MV-4-11 (cell line): ENCODE measurements around the gene LYRM9.
"Not testable (repeated sequence)": the region's sequence is repeated elsewhere in the genome, so short reads cannot be mapped to it uniquely, and the experiment has no call there.

Experiments used
- DNase-seq: peaks from one replicate; lab custom pipeline; 2025; lab: John Stamatoyannopoulos, UW

LYRM9 gene

DNA sequence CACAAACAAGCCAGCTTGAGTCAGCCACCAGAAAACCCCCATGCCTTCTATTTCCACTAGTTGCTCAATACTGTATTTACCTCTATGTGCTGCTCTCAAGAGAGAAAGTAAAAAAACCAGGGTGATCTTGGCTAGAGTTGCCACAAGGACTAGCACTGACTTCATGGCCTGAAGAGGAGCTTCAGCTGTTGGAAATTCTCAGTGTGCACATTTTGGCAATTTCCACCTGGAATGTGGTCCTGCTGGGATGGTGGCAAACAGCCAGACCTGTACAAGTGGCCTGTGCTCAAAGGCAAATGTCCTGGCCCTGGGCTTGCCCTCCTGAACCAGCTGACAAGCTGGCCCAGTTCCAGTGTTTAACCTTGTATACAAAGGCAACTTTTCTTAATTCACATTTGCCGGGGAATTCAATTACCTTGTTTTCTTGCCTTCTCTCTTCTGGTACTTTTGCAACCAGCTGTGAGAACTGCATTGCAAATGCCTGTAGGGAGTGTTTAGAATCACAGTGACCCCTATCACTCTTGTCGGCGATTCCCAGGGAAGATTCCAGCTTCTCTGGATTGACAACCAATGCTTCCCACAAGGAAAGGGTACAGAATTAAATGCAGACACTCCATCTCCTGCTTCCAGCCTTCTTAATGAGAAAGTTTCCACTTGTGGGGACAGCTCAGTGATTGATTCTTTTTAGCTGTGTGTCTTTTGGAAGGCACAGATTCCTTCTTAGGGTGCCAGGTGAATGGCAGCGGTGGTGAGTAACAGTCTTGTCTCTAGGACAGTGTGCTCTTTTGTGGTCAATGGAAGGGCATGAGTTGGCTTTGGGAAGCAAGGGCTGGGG lies 53.4 kb downstream of the LYRM9 start:
- not testable (repeated sequence) for DNase-seq

DNA sequence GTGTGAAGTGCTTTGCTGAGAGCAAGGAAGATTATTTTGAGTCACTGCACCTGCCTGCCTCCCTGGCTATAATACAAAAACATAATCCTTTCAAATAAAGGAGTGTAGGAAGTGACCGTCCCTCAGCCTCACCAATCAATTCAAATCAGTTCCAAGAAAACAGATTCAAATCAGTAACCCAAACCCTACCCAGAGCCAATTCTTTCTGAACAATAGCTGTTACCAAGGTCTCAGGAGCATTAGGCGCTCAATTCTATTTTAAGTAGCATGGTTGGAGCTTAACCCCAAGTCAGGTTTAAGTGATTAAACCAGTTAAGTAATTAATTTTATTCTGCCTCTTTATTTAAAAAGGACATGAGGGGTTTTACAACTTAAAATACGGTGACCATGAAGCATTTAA lies 54.6 kb downstream of the LYRM9 start:
- not testable (repeated sequence) for DNase-seq

DNA sequence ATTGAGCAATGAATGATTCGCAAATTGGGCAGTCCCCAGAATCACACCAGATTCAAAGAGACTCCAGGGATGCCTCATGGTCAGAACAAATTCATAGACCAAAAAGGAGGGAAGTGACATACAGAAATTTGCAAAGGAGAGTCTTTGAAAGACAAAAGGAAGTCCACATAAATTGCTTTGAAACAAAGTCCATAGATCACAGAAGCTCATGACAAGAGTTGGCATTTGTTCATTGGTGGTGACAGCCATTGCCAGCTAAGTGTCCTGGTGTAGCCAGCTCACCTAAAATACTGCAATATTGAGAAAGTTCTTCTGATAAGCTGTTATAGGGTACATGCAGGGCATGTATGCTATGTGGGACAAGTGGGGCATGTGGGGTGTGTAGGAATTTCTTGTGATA lies 55.4 kb downstream of the LYRM9 start:
- DNase-seq: not testable (repeated sequence)

DNA sequence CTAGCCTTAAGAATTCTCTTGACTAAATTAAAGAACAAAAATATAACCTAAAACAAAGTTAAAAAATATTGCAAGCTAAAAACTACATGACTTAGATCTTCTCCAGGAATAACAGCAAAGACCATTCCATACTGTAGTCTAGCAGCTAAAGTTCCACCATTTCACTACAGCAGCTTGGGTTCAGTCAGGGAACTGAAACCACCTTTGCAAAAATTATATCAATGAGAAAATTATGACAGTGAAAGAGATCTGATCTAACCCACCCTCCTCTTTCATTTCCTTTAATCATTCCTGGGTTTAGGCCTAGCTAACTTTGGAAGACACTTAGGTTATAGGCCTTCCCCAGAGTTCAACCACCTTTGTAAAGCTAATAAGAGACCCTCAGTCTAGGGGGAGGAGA lies 56.5 kb downstream of the LYRM9 start:
- peak; percentile 11 for DNase-seq

DNA sequence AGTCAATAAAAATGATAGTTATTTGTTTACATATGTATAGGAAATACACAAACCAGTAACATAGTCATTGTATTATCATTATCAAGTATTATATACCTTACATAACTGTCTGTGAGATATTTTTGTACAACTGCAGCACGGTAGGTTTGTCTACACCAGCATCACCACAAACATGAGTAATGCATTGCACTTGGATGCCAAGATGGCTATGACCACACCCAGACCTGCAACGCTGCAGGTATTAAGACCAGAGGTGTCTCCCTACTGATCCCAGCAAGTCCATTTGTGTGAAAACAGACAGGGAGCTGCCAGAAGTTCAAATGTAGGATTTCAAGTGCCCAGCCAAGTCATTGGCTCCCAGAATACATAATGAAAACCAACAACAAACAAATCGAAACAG lies 58.6 kb downstream of the LYRM9 start:
- no peak for DNase-seq

DNA sequence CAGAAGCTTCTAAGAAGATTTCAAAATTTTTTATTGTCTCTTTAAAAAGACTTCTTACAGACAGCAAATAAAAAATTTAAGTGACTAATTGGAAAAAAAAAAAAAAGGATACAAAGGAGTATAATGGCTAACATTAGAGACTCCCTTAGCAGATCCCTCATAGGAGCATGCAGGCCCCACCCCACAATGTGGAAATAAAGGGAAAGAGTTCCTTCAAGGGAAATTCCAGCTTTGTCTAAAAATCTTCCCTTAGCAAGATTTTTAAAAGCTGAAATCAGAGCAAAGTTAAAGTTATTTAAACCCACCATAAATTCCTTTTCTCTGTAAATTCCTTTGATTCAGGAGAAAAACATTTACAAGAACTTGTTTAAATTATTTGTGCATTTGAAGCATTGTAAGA lies 60.3 kb downstream of the LYRM9 start:
- no peak for DNase-seq

DNA sequence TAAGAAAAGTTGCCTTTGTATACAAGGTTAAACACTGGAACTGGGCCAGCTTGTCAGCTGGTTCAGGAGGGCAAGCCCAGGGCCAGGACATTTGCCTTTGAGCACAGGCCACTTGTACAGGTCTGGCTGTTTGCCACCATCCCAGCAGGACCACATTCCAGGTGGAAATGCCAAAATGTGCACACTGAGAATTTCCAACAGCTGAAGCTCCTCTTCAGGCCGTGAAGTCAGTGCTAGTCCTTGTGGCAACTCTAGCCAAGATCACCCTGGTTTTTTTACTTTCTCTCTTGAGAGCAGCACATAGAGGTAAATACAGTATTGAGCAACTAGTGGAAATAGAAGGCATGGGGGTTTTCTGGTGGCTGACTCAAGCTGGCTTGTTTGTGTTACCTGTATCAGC lies 63.3 kb downstream of the LYRM9 start:
- DNase-seq: not testable (repeated sequence)

DNA sequence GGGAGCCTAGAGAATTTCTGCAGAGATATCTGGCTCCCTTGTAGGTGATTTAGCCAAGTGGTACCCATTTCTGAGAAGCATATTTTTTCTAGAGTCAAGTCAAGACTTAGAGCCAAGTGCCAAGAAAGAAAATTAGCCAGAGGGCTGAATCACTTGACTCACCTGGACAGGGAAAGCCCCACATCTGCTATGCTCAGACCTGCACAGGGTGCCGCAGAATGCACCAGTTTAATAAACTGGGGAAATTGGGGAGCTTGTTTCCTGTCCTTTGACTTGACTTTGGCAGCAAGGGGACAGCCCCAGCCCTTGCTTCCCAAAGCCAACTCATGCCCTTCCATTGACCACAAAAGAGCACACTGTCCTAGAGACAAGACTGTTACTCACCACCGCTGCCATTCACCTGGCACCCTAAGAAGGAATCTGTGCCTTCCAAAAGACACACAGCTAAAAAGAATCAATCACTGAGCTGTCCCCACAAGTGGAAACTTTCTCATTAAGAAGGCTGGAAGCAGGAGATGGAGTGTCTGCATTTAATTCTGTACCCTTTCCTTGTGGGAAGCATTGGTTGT lies 63.9 kb downstream of the LYRM9 start:
- not testable (repeated sequence) for DNase-seq
